Measurements from ENCODE around the gene LOXHD1. TPM values are rescaled to one million over a fixed set of nuclear protein-coding genes. Genes with fewer than 3 reads are reported as not detected.

The LOXHD1 gene
- total RNA-seq, 4 donors from 2014 or later: 0.62 TPM; not detected in 3

DNA sequence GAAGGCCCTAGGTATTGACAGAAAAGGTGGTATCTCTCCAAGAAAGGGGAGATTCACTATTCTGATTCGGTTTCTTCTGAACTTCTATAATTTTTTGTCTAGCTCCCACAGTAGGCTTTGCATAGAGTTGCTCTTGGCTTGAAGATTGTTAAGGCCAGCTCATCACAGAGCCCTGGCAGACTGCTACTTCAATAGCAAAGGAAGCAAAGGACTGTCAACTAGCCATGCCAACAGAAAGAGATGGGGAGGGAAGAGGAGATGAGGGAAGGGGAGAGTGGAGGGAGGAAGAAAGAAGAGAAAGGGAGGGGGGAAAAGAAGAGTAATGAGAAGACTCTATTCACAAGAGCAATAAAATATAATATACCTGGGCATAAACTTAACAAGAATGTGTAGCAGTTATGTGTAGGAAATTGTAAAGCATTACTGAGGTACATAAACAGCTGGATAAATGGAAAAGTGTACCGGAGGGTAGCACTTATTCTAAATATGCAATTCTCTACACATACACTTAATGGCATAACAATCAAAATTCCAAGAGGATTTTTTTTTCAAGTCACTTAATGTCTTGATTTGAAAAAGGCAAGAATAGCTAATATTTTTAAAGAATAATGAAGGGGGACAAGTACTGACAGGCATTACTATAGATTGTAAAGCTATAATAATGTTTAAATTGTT is 102.5 kb downstream of the LOXHD1 start:
- no peaks in the 10 kb centered on the region for H3K36me3 ChIP-seq

DNA sequence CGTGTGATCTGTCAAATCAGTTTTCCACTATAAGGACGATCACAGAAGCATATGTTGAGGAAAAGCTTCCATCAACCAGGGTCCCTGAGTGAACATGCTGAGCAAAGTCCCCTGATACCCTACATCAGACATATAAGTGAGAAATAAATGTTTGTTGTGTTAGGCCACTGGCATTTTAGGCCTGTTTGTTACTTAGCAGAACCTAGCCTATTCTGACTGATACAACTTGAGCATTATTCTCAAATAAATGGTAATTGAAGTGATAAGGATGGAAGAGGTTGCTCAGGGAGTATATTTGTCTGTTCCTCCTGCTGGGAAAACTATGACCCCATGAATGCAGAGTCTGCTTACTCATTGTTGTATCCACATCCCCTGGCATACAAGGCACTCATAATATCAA is 106.4 kb downstream of the LOXHD1 start:
- Histone ChIP-seq H3K4me3 (no peak overlapping the region), H3K9me3 (no peaks in the 10 kb centered on the region), H3K4me1 (no peaks in the 10 kb centered on the region), H3K27ac (no peak overlapping the region), H3K27me3 (no peaks in the 10 kb centered on the region), H3K36me3 (no peaks in the 10 kb centered on the region)
- no peak for DNase-seq
- intact Hi-C loops (cut with DNase I; ENCODE audit: low total_unique reads): no loop called here
- no peak for TF ChIP-seq POLR2A (IDR thresholded peaks at IDR 0.05)
- TF ChIP-seq, protein P1, sequence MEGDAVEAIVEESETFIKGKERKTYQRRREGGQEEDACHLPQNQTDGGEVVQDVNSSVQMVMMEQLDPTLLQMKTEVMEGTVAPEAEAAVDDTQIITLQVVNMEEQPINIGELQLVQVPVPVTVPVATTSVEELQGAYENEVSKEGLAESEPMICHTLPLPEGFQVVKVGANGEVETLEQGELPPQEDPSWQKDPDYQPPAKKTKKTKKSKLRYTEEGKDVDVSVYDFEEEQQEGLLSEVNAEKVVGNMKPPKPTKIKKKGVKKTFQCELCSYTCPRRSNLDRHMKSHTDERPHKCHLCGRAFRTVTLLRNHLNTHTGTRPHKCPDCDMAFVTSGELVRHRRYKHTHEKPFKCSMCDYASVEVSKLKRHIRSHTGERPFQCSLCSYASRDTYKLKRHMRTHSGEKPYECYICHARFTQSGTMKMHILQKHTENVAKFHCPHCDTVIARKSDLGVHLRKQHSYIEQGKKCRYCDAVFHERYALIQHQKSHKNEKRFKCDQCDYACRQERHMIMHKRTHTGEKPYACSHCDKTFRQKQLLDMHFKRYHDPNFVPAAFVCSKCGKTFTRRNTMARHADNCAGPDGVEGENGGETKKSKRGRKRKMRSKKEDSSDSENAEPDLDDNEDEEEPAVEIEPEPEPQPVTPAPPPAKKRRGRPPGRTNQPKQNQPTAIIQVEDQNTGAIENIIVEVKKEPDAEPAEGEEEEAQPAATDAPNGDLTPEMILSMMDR (IDR thresholded peaks at IDR 0.05): no peak

More for the DNA sequence above, 102.5 kb downstream of the LOXHD1 start:
- Histone ChIP-seq H3K27me3 (no peaks in the 10 kb centered on the region), H3K4me1 (no peaks in the 10 kb centered on the region), H3K27ac (no peak overlapping the region), H3K9me3 (no peaks in the 10 kb centered on the region), H3K4me3 (no peak overlapping the region)
- TF ChIP-seq, protein P1 (IDR thresholded peaks at IDR 0.05): no peak
- no peak for TF ChIP-seq POLR2A (IDR thresholded peaks at IDR 0.05)
- intact Hi-C loops (cut with DNase I; ENCODE audit: low total_unique reads): no loop called here
- DNase-seq: no peak

DNA sequence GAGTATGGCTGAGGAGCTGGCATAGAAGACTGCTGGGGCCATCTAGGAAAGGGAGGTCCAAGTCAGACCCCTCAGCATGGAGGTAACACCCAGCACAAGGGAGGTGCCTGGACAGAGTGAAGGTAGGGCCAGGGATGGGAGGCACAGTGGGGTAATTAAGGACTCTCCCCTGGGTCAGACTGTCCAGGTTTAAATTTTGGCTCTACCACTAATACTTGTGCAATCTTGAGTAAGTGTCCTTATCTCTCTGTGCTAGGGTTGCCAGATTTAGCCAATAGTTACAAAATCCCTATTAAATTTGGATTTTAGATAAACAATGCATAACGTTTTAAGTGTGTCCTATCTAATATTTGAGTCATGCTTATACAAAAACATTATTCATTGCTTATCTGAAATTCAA is 109.5 kb downstream of the LOXHD1 start:
- no peaks in the 10 kb centered on the region for H3K9me3 ChIP-seq
- no peaks in the 10 kb centered on the region for H3K27me3 ChIP-seq
- no peaks in the 10 kb centered on the region for H3K36me3 ChIP-seq
- H3K4me3 ChIP-seq: no peak overlapping the region
- H3K27ac ChIP-seq: no peak overlapping the region
- no peak for DNase-seq
- TF ChIP-seq POLR2A (IDR thresholded peaks at IDR 0.05): no peak
- TF ChIP-seq, protein P1 (IDR thresholded peaks at IDR 0.05): no peak
- H3K4me1 ChIP-seq: no peaks in the 10 kb centered on the region
- intact Hi-C loops (cut with DNase I; ENCODE audit: low total_unique reads): no loop called here

DNA sequence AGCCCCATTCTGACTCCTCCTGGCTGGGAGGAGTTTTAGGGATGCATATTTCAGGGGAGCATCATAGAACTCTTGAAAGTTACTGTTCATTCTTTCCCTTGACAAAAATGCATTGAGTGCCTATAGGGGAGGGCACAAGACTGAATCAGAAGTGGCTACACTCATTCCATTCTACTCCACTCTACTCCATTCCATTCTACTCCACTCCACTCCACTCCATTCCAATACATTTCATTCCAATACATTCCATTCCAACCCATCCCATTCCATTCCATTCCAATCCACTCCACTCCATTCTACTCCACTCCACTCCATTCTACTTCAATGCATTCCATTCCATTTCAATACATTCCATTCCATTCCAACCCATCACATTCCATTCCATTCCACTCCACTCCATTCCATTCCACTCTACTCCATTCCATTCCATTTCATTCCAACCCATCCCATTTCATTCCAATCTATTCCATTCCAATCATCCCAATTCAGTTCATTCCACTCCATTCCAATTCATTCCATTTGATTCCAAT is 110.8 kb downstream of the LOXHD1 start:
- intact Hi-C loops (cut with DNase I; ENCODE audit: low total_unique reads): no loop called here
- no peak overlapping the region for H3K27ac ChIP-seq
- H3K4me1 ChIP-seq: no peaks in the 10 kb centered on the region
- H3K27me3 ChIP-seq: no peaks in the 10 kb centered on the region
- H3K36me3 ChIP-seq: no peaks in the 10 kb centered on the region
- no peaks in the 10 kb centered on the region for H3K9me3 ChIP-seq
- TF ChIP-seq, protein P1 (IDR thresholded peaks at IDR 0.05): no peak
- no peak for TF ChIP-seq POLR2A (IDR thresholded peaks at IDR 0.05)
- no peak for DNase-seq
- H3K4me3 ChIP-seq: no peak overlapping the region

DNA sequence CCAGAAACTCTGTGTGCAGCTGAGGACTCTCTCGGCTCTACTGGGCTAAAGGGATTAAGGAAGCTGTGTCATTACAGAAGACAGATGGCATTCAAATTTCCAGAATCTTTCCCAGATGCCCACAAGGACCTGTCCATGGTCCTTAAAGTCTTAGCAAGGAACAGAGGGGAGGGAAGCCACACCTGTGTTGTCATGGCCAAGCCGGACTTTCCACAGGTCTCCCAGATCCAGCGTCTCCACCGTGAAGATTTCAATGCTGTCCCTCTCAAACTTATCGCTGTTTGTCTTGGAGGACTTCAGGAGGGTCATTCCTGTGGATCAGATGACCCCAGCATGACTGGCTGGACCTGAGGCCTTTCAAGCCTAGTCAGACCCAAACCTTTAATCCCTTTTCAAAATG is 114.5 kb downstream of the LOXHD1 start:
- no peaks in the 10 kb centered on the region for H3K27me3 ChIP-seq
- intact Hi-C loops (cut with DNase I; ENCODE audit: low total_unique reads): no loop called here
- no peak for TF ChIP-seq POLR2A (IDR thresholded peaks at IDR 0.05)
- TF ChIP-seq, protein P1 (IDR thresholded peaks at IDR 0.05): no peak
- H3K9me3 ChIP-seq: no peaks in the 10 kb centered on the region
- H3K4me1 ChIP-seq: no peaks in the 10 kb centered on the region
- no peak overlapping the region for H3K27ac ChIP-seq
- no peak for DNase-seq
- H3K4me3 ChIP-seq: no peak overlapping the region
- H3K36me3 ChIP-seq: no peaks in the 10 kb centered on the region

All from uterus (tissue), 4 donors.